ENCODE measurements around the gene CNKSR3. TPM values are rescaled to one million over a fixed set of nuclear protein-coding genes. Genes with fewer than 3 reads are reported as not detected.

The CNKSR3 gene
- total and polyA plus RNA-seq, 2 of the 8 experiments (the other 6 are each of a cell fraction or from before 2014, with no cell fraction given): 1.2 to 6.2 TPM

DNA sequence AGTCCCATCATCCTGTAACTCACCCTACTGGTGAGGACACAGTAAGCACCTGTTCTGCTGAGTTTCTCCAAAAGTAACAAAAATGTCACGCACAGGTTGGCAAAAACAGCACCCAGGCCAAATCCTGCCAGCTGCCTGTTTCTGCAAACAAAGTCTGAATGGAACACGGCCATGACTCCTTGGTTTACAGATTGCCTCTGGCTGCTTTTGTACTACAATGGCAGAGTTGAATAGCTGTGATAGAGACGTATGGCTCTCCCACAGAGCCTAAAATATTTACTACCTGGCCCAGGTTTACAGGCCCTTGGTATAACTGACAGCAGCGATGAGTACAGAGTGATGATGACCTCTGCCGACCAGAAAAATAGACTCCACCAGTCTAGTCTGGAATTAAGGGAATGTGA lies 52.6 kb downstream of the CNKSR3 start:
- H3K56ac ChIP-seq (replicated peaks; ENCODE audit: insufficient read length, low read depth, low read length): no peak overlapping the region
- H3K23me2 ChIP-seq (ENCODE audit: low read depth, low read length): no peaks in the 10 kb centered on the region
- no peak overlapping the region for H2BK20ac ChIP-seq (ENCODE audit: low read length)
- H3K79me1 ChIP-seq (ENCODE audit: low read depth, low read length): peaks cover 3% of the 10 kb centered on the region; the same call in 1 of the 2 replicates
- no peaks in the 10 kb centered on the region for H3K27me3 ChIP-seq (replicated peaks in 1 of 4; ENCODE audit: control insufficient read depth in 3 of 4, extremely low read depth in 1 of 4, insufficient read depth in 3 of 4, low read length in 3 of 4)
- H3K14ac ChIP-seq (ENCODE audit: insufficient read length): no peak overlapping the region
- no peak overlapping the region for H2BK12ac ChIP-seq (ENCODE audit: low read depth, low read length)
- TF ChIP-seq BACH1 (IDR thresholded peaks at IDR 0.05; ENCODE audit: low read length): no peak
- no peak for TF ChIP-seq SAP30 (IDR thresholded peaks at IDR 0.05; ENCODE audit: insufficient read depth, insufficient replicate concordance, low read length)
- TF ChIP-seq TAF1 (IDR thresholded peaks at IDR 0.05; ENCODE audit: low read depth, low read length): no peak
- no peak for TF ChIP-seq ZNF274 (IDR thresholded peaks at IDR 0.05; ENCODE audit: borderline replicate concordance, extremely low read depth, low read length)
- no peak for TF ChIP-seq CTCF (IDR thresholded peaks at IDR 0.05; ENCODE audit: control extremely low read depth in 1 of 3, insufficient read depth in 1 of 3, low read depth in 1 of 3, low read length in 3 of 3)
- TF ChIP-seq SP4 (IDR thresholded peaks at IDR 0.05; ENCODE audit: low read length): no peak
- TF ChIP-seq POLR2AphosphoS5 (IDR thresholded peaks at IDR 0.05; ENCODE audit: low read depth, low read length): no peak
- TF ChIP-seq KDM1A (IDR thresholded peaks at IDR 0.05; ENCODE audit: borderline replicate concordance, low read length): no peak
- TF ChIP-seq SIN3A (conservative IDR thresholded peaks at IDR 0.05 in 1 of 2, IDR thresholded peaks at IDR 0.05 in 1 of 2; ENCODE audit: low read depth in 1 of 2, low read length in 2 of 2): no peak
- no peak overlapping the region for H3K4me2 ChIP-seq (ENCODE audit: insufficient read depth in 1 of 2, low read depth in 2 of 2, low read length in 2 of 2)
- H3K18ac ChIP-seq (ENCODE audit: extremely low read depth, low read length): no peak overlapping the region
- H4K91ac ChIP-seq (replicated peaks; ENCODE audit: insufficient read length, low read length): no peak overlapping the region
- no peak overlapping the region for H3K23ac ChIP-seq (ENCODE audit: insufficient read length)
- CTCF ChIA-PET (ENCODE audit: partially characterized antibody): interaction anchor here (0.7 to 1.6 kb wide), 5 partner anchors 9 to 42 kb away, joined by 3 to 7 read pairs (median 4); no protein-coding TSS in a partner anchor
- POLR2A ChIA-PET (ENCODE audit: partially characterized antibody): no interaction called here
- H2BK120ac ChIP-seq (replicated peaks; ENCODE audit: low read depth, low read length): no peak overlapping the region
- no peak for DNase-seq (ENCODE audit: low read depth in 1 of 2, low spot score in 2 of 2)
- 0 out of 4 replicates have a peak, but pooled peaks cover 0 to 4% of the 10 kb centered on the region in 2 experiments for H3K79me2 ChIP-seq (ENCODE audit: control insufficient read depth in 1 of 2, insufficient read depth in 2 of 2, low read length in 2 of 2)
- no peak overlapping the region for H2BK5ac ChIP-seq (ENCODE audit: low read depth, low read length)
- H3K9ac ChIP-seq (replicated peaks in 1 of 4; ENCODE audit: extremely low read depth in 1 of 4, low read depth in 3 of 4, low read length in 3 of 4): no peak overlapping the region
- no peak overlapping the region for H3K27ac ChIP-seq (ENCODE audit: low read depth, low read length)
- no peak overlapping the region for H3K4me3 ChIP-seq (ENCODE audit: extremely low read depth in 1 of 4, insufficient read depth in 2 of 4, low read depth in 3 of 4, low read length in 4 of 4)
- H4K8ac ChIP-seq (ENCODE audit: extremely low read depth, insufficient read depth, low read length): no peak overlapping the region
- H4K5ac ChIP-seq (ENCODE audit: insufficient read length, low read depth, low read length): no peak overlapping the region
- no peak overlapping the region for H2AFZ ChIP-seq (ENCODE audit: low read length)
- no peak overlapping the region for H3K4ac ChIP-seq (replicated peaks; ENCODE audit: insufficient read length, low read depth, low read length)
- no peaks in the 10 kb centered on the region for H3K36me3 ChIP-seq (ENCODE audit: control insufficient read depth in 2 of 4, insufficient read depth in 4 of 4, low read length in 3 of 4)
- H3K9me3 ChIP-seq (ENCODE audit: insufficient read depth in 2 of 2, low read depth in 1 of 2, low read length in 1 of 2): no peaks in the 10 kb centered on the region
- H3K4me1 ChIP-seq (replicated peaks in 1 of 4; ENCODE audit: control insufficient read depth in 3 of 4, insufficient read depth in 4 of 4, low read length in 3 of 4): peaks cover 0 to 6% (median 1%) of the 10 kb centered on the region in 4 experiments; a peak in 2 of 7 replicates
- no peaks in the 10 kb centered on the region for H4K20me1 ChIP-seq (replicated peaks in 1 of 2; ENCODE audit: control insufficient read depth in 1 of 2, insufficient read depth in 2 of 2, low read length in 2 of 2)
- FAIRE-seq: no peak
- 87% methylated on average over 5 of the region's 5 CpGs; no CpG with 5 or more reads in 1 of the 2 experiments for WGBS, 2 experiments (ENCODE audit: extremely low coverage in 1 of 2, insufficient coverage in 1 of 2, insufficient read length in 1 of 2, insufficient replicate concordance in 2 of 2, low coverage in 1 of 2, low lambda C conversion rate in 2 of 2, missing lambda C conversion rate in 1 of 2)
- H2AK5ac ChIP-seq (ENCODE audit: low read depth, low read length): no peak overlapping the region
- no peak overlapping the region for H2BK15ac ChIP-seq (ENCODE audit: low read length)
